Measurements from ENCODE around the gene ABCB10.

The ABCB10 gene

DNA sequence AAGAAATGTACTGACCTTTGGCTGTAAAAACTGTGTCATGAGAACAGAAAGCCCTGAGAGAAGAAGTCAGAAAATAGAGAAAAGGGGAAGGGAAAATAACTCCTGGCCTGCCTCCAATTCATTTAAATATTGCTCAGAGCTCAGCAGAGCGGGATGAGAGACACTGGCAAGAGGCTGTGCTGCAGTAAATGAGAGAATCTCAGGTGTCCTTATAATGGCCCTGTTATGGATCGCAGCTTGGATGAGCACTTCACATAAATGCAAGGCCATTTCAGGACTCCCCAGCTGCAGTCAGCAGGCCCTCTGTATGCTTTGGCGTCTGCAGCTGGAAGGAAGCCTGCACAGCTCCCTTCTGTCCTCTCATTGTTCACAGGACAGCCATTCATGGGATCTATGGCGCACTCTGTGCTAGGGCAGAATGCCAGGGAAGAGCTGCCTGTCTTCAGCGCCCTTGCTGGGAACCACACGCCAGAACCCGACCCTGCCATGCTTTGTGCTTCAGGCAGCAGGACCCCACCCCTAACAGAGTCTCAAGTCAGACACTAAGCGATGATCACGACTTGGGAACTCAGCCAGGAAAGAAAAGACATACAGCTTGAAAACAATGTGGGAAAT lies 20.7 kb upstream of the ABCB10 start:
- intact Hi-C loops (cut with DNase I; ENCODE audit: low total_unique reads), result no loop called here
- Histone ChIP-seq H3K4me3 (peak overlapping the region; percentile 5 to 28), H3K9me3 (no peaks in the 10 kb centered on the region), H3K36me3 (no peaks in the 10 kb centered on the region), H3K27ac (peak overlapping the region; percentile 66 to 70), H3K27me3 (no peaks in the 10 kb centered on the region), H3K4me1 (peaks cover 0 to 39% (median 22%) of the 10 kb centered on the region in 4 donors)
- TF ChIP-seq, protein P1, sequence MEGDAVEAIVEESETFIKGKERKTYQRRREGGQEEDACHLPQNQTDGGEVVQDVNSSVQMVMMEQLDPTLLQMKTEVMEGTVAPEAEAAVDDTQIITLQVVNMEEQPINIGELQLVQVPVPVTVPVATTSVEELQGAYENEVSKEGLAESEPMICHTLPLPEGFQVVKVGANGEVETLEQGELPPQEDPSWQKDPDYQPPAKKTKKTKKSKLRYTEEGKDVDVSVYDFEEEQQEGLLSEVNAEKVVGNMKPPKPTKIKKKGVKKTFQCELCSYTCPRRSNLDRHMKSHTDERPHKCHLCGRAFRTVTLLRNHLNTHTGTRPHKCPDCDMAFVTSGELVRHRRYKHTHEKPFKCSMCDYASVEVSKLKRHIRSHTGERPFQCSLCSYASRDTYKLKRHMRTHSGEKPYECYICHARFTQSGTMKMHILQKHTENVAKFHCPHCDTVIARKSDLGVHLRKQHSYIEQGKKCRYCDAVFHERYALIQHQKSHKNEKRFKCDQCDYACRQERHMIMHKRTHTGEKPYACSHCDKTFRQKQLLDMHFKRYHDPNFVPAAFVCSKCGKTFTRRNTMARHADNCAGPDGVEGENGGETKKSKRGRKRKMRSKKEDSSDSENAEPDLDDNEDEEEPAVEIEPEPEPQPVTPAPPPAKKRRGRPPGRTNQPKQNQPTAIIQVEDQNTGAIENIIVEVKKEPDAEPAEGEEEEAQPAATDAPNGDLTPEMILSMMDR (IDR thresholded peaks at IDR 0.05), result no peak
- DNase-seq, result peak; percentile 32 to 81

DNA sequence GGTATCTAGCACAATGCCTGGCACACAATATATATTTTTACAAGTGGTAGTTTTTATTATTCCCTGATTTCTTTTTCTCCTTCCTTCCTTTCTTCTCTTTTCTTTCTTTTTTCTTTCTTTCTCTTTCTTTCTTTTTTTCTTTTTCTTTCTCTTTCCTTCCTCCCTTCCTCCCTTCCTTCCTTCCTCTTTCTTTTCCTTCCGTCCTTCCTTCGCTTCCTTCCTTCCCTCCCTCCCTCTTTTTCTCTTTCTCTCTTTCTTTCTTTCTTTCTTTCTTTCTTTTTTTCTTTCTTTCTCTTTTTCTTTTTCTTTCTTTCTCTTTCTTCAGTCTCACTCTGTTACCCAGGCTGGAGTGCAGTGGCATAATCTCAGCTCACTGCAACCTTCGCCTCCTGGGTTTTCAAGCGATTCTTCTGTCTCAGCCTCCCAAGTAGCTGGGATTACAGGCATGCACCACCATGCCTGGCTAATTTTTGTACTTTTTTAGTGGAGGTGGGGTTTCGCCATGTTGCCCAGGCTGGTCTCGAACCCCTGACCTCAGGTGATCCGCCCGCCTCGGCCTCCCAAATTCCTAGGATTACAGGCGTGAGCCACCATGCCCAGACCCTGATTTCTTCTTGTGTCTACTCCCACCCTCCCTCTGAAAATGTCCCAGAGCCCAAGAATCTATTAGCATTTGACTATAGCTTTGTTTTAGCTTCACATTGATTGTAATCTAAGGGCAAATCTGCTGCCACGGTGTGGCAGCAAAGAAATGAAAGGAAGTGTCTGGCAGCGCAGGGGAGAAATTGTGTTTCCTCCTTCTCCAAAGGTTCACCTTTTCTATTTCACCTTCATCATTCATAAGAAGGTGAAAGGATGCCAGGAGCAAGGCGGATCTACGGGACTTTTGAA lies 19.9 kb upstream of the ABCB10 start:
- Histone ChIP-seq H3K4me3 (peak overlapping the region; percentile 5 to 28), H3K4me1 (peaks cover 0 to 39% (median 22%) of the 10 kb centered on the region in 4 donors), H3K36me3 (no peaks in the 10 kb centered on the region), H3K27ac (peak overlapping the region; percentile 66 to 70), H3K9me3 (no peaks in the 10 kb centered on the region), H3K27me3 (no peaks in the 10 kb centered on the region)
- intact Hi-C loops (cut with DNase I; ENCODE audit: low total_unique reads), result no loop called here
- DNase-seq, result no peak
- TF ChIP-seq, protein P1 (IDR thresholded peaks at IDR 0.05), result peak in 1 of 2 experiments; percentile 20

DNA sequence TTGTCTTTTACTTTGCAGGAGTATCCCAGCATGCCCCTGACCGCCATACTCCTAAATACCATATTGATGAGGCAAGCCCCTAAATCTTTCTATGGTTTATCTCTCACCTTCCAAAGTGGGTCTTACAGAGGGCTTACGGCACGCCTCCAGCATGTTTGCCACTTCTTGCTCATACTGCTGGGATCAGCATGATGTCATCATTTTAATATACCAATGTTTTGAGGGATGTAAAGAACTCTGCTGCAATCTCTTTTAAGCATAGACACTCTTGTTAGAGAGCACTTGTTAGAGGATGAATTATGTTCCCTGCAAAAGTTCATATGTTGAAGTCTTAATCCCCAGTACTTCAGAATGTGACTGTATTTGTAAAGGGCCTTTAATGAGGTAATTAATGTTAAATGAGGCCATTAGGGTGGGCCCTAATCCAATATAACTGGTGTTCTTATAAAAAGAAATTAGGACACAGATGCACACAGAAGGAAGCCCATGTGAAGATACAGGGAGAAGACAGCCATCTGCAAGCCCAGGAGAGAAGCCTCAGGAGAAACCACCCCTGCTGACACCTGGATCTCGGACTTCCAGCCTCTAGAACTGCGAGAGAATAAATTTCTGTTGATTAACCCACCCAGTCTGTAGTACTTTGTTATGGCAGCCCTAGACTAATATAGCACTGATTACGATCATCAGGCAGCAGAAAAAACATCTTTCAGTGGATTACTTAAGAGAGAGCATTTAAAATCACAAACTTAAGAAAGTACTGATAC lies 16.4 kb upstream of the ABCB10 start:
- no peak overlapping the region for H3K4me3 ChIP-seq
- no peaks in the 10 kb centered on the region for H3K9me3 ChIP-seq
- H3K36me3 ChIP-seq, result no peaks in the 10 kb centered on the region
- no peak overlapping the region for H3K27ac ChIP-seq
- TF ChIP-seq, protein P1 (IDR thresholded peaks at IDR 0.05), result no peak
- intact Hi-C loops (cut with DNase I; ENCODE audit: low total_unique reads), result no loop called here
- no peak for DNase-seq
- H3K27me3 ChIP-seq, result no peaks in the 10 kb centered on the region
- H3K4me1 ChIP-seq, result peaks cover 0 to 23% (median 12%) of the 10 kb centered on the region in 4 donors

DNA sequence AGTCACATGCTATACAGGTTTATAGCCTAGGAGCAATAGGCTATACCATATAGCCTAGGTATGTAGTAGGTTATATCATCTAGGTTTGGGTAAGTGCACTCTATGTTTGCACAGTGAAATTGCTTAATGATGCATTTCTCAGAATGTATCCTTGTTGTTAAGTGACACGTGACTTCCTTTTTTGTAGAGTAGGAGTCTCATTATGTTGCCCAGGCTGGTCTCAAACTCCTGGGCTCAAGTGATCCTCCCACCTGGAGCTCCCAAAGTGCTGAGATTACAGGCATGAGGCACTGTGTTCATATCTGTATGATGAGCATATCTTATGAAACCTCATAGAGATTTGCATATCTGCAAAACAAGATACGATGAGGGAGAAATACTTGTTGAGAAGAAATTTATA lies 13.8 kb upstream of the ABCB10 start:
- TF ChIP-seq, protein P1 (IDR thresholded peaks at IDR 0.05), result no peak
- Histone ChIP-seq H3K4me1 (peaks cover 0 to 7% (median 1%) of the 10 kb centered on the region in 4 donors), H3K9me3 (no peaks in the 10 kb centered on the region), H3K36me3 (no peaks in the 10 kb centered on the region), H3K27me3 (no peaks in the 10 kb centered on the region), H3K4me3 (no peak overlapping the region), H3K27ac (no peak overlapping the region)
- intact Hi-C loops (cut with DNase I; ENCODE audit: low total_unique reads), result no loop called here
- no peak for DNase-seq

DNA sequence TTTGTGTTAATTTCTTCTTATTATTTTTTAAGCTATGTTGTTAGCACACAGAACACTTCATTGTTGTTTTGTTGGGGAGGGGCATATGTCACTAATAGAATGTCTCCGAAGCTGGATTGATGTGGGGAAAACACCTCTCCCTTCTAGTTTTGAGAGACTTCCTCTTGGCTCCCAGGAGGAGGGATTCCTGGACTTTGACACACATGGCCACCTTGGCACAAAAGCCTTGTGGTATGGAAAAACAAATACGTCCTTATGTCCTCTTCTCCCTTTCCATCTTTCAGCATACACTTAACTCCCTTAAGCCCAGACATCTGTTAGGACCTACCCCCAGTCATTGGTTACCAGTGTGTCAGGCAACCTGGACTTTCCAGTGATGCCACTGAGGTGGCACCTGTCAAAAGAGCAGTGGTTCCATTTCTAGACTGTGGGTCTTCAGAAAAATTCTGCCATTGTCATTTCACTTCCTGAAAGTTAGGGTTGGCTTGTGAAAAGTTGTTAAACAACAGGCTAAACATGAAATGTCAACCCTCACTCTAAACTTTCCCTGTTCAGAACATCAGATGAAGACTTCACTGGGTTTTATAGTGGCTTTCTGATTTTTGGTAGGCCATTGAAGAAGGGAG lies 12.5 kb upstream of the ABCB10 start:
- intact Hi-C loops (cut with DNase I; ENCODE audit: low total_unique reads), result no loop called here

More for the DNA sequence above, 12.5 kb upstream of the ABCB10 start:
- H3K4me3 ChIP-seq, result no peak overlapping the region
- TF ChIP-seq, protein P1 (IDR thresholded peaks at IDR 0.05), result no peak
- no peak for DNase-seq
- peaks cover 0 to 17% (median 1%) of the 10 kb centered on the region in 4 donors for H3K4me1 ChIP-seq
- H3K27me3 ChIP-seq, result no peaks in the 10 kb centered on the region
- no peaks in the 10 kb centered on the region for H3K36me3 ChIP-seq
- peak overlapping the region in 1 of 2 donors; percentile 4 for H3K27ac ChIP-seq
- no peaks in the 10 kb centered on the region for H3K9me3 ChIP-seq

Measured in tibial artery (tissue), 4 donors.